HFFc6 (cell line): ENCODE results near the gene MAPKBP1. TPM values are rescaled to one million over a fixed set of nuclear protein-coding genes. Genes with fewer than 3 reads are reported as not detected.
"Not testable (repeated sequence)": the region's sequence is repeated elsewhere in the genome, so short reads cannot be mapped to it uniquely, and the experiment has no call there.

ENCODE experiments used
- DNase-seq: peaks from one replicate; pipeline ENCODE4 v3.0.0-alpha.2; 2018
- H3K27ac Mint-ChIP-seq: 2 replicates; pipeline ENCODE4 v1.8.0; 2020; ENCODE audit warnings: mild to moderate bottlenecking, mixed read lengths
- H3K27me3 Mint-ChIP-seq: 2 replicates; pipeline ENCODE4 v1.8.0; 2021; ENCODE audit warnings: mild to moderate bottlenecking, moderate library complexity, mixed read lengths; ENCODE audit not compliant: insufficient read depth
- H3K36me3 Mint-ChIP-seq: 2 replicates; pipeline ENCODE4 v1.8.0; 2021; ENCODE audit warnings: low read depth, mixed read lengths
- H3K4me1 Mint-ChIP-seq: 2 replicates; pipeline ENCODE4 v1.8.0; 2020; ENCODE audit warnings: low read depth, mixed read lengths
- H3K4me3 Mint-ChIP-seq: 2 replicates; pipeline ENCODE4 v1.8.0; 2020; ENCODE audit warnings: mild to moderate bottlenecking, moderate library complexity, mixed read lengths
- H3K9me3 Mint-ChIP-seq: 2 replicates; pipeline ENCODE4 v1.8.0; 2020; ENCODE audit warnings: mild to moderate bottlenecking, mixed read lengths
- CTCF ChIP-seq: fragments of 200-600 bp; sonication (generic); IDR thresholded peaks from 2 replicates; pipeline ENCODE4 v1.5.0; 2021; ENCODE audit warnings: antibody characterized with exemption, mild to moderate bottlenecking
- total RNA-seq, 6 experiments: library from RNA; stranded (reverse); fragmentation: NEBNext Ultra II Directional; extraction: Animal tissue kit (Norgen Biotek cat#: 25700); gene quantifications; 2 replicates in 1 of 6; 3 replicates in 5 of 6; pipeline ENCODE4 v1.2.3, GENCODE V29; 2021

The MAPKBP1 gene
- total RNA-seq, 6 experiments from 2014 or later: 15.7 to 22.4 (median 18.1) TPM

GRCh38 chr15:41827880-41828806 is 53.9 kb downstream of the MAPKBP1 start, which contains the start of gene JMJD7:
Gene JMJD7 (plus strand): TSS chr15:41828092. CDS start chr15:41828125, 33 bp downstream.
- H3K9me3 Mint-ChIP-seq: no peaks in the 10 kb centered on the region
- H3K36me3 Mint-ChIP-seq: no peaks in the 10 kb centered on the region
- peak within 1 kb of the TSS; percentile 72 for H3K27ac Mint-ChIP-seq
- H3K4me3 Mint-ChIP-seq: peak within 1 kb of the TSS; percentile 91
- peaks cover 6% of the 10 kb centered on the region for H3K27me3 Mint-ChIP-seq
- peak; percentile 80 for DNase-seq
- H3K4me1 Mint-ChIP-seq: peaks cover 15% of the 10 kb centered on the region
- TF ChIP-seq CTCF: no peak

DNA sequence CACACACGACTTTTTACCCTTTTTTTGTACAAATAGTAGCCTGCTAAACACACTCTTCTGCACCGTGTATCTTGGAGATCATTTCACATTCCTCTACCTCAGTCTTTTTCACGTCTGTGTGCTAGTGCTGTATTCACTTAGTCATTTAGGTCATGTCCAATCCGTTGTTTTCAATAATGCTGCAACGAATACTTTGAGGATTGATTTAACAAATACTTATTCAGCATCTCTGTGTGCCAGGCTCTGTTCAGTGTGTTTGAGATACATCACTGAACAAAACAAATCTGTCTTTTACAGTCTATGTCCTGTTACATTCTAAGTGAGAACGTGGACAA is 54.5 kb downstream of the MAPKBP1 start:
- Mint-ChIP-seq H3K27me3 (peaks cover 6% of the 10 kb centered on the region), H3K4me1 (peaks cover 15% of the 10 kb centered on the region), H3K36me3 (no peaks in the 10 kb centered on the region), H3K4me3 (peak overlapping the region; percentile 91), H3K9me3 (no peaks in the 10 kb centered on the region), H3K27ac (peak overlapping the region; percentile 72)
- no peak for TF ChIP-seq CTCF
- no peak for DNase-seq

GRCh38 chr15:41829959-41830646 is 55.8 kb downstream of the MAPKBP1 start:
- no peak overlapping the region for H3K27ac Mint-ChIP-seq
- no peaks in the 10 kb centered on the region for H3K36me3 Mint-ChIP-seq
- H3K4me3 Mint-ChIP-seq: no peak overlapping the region
- peaks cover 15% of the 10 kb centered on the region for H3K4me1 Mint-ChIP-seq
- H3K27me3 Mint-ChIP-seq: peaks cover 6% of the 10 kb centered on the region
- no peaks in the 10 kb centered on the region for H3K9me3 Mint-ChIP-seq
- DNase-seq: no peak
- no peak for TF ChIP-seq CTCF

- H3K9me3 Mint-ChIP-seq, H3K27ac Mint-ChIP-seq, H3K4me3 Mint-ChIP-seq, H3K27me3 Mint-ChIP-seq, H3K36me3 Mint-ChIP-seq, DNase-seq: not testable (repeated sequence)
- peaks cover 15% of the 10 kb centered on the region for H3K4me1 Mint-ChIP-seq
These were observed 57.0 kb downstream of the MAPKBP1 start for GRCh38 chr15:41831291-41831690.

GRCh38 chr15:41832208-41832607 is 57.9 kb downstream of the MAPKBP1 start:
- Mint-ChIP-seq H3K27ac (no peak overlapping the region), H3K27me3 (peaks cover 6% of the 10 kb centered on the region), H3K9me3 (no peaks in the 10 kb centered on the region), H3K4me1 (peaks cover 15% of the 10 kb centered on the region), H3K36me3 (0 out of 2 replicates have a peak, but pooled peaks cover 2% of the 10 kb centered on the region), H3K4me3 (no peak overlapping the region)
- no peak for TF ChIP-seq CTCF
- no peak for DNase-seq

GRCh38 chr15:41832875-41833274 is 58.6 kb downstream of the MAPKBP1 start:
- DNase-seq: no peak
- peaks cover 2% of the 10 kb centered on the region for H3K27me3 Mint-ChIP-seq
- H3K4me1 Mint-ChIP-seq: peaks cover 10% of the 10 kb centered on the region
- no peaks in the 10 kb centered on the region for H3K9me3 Mint-ChIP-seq
- no peak overlapping the region for H3K27ac Mint-ChIP-seq
- no peak overlapping the region for H3K4me3 Mint-ChIP-seq
- TF ChIP-seq CTCF: no peak
- 0 out of 2 replicates have a peak, but pooled peaks cover 4% of the 10 kb centered on the region for H3K36me3 Mint-ChIP-seq
